Peyer's patch (tissue), 4 donors: ENCODE results near the gene EPHA1. TPM values are rescaled to one million over a fixed set of nuclear protein-coding genes. Genes with fewer than 3 reads are reported as not detected.

Source experiments
- DNase-seq, 3 donors: peaks; one replicate each; pipeline ENCODE4 v3.0.0-alpha.2; 2017 to 2019
- H3K27ac ChIP-seq, 4 donors: fragments of 200-600 bp; sonication (generic); one replicate each; pipeline ENCODE4 v1.5.1; 2016 to 2019
- H3K27me3 ChIP-seq, 2 donors: fragments of 200-600 bp; sonication (generic); one replicate each; pipeline ENCODE4 v1.5.1; 2019
- H3K36me3 ChIP-seq, 3 donors: fragments of 200-600 bp; sonication (generic); one replicate each; pipeline ENCODE4 v1.5.1; 2016 to 2019
- H3K4me1 ChIP-seq, 4 donors: fragments of 200-600 bp; sonication (generic); one replicate each; pipeline ENCODE4 v1.5.1; 2016 to 2019
- H3K4me3 ChIP-seq, 4 donors: fragments of 200-600 bp; sonication (generic); 1 replicate in 3 of 4; 2 replicates in 1 of 4; pipeline ENCODE4 v1.5.1; 2016 to 2019; ENCODE audit warnings: mild to moderate bottlenecking in 1 of 4
- H3K9me3 ChIP-seq, 4 donors: fragments of 200-600 bp; sonication (generic); one replicate each; pipeline ENCODE4 v1.5.1; 2016 to 2019; ENCODE audit warnings: mild to moderate bottlenecking in 1 of 4
- POLR2A ChIP-seq, 2 donors: fragments of 450-650 bp; IDR thresholded peaks; one replicate each; pipeline ENCODE4 v1.5.1; 2017; ENCODE audit warnings: antibody characterized with exemption in 2 of 2, mild to moderate bottlenecking in 2 of 2, moderate library complexity in 2 of 2
- total RNA-seq, 4 donors: library from RNA; depleted of rRNA; stranded (reverse); fragments of >200 nt; gene quantifications; one replicate each; pipeline ENCODE4 v1.1.0, GENCODE V29; 2016
- TF ChIP-seq, protein P1 (sequence below), 6 experiments: fragments of 450-650 bp in 4 of 6; fragments of 200-600 bp in 2 of 6; sonication (generic) in 1 of 6; IDR thresholded peaks; one replicate each; pipeline ENCODE4 v1.5.1; 2017 to 2019; ENCODE audit warnings: antibody characterized with exemption in 6 of 6, mild to moderate bottlenecking in 3 of 6, moderate library complexity in 1 of 6

Gene EPHA1
- total RNA-seq, 4 donors from 2014 or later: 52.5 to 81.3 (median 63.9) TPM

DNA sequence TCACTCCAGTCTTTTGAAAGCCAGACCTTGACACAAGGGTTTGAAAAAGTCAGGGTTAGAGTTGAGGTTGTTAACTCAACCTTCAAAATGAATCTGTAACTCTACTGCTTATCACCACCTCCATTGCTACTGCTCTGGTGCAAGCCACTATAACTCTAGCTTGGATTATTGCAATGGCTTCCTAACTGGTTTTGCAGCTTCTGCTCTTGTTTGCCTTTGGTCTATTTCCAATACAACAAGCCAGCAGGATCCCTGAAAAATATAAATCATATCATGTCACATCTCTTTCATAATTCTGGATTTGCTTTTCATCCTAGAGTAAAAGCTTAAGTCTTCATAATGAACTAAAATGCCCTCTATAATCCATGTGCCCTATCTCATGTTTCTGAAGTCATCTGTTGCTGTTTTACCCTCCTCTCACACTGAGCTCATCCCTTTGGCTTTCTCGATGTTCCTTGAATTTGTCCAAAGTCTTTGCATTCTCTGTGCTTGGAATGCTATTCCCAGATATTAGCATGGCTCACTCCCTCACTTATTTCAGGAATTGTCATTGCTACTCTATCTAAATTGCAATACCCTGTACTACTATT, 45.5 kb upstream of the EPHA1 start:
- no peaks in the 10 kb centered on the region for H3K27me3 ChIP-seq
- H3K27ac ChIP-seq: no peak overlapping the region
- TF ChIP-seq, protein P1, sequence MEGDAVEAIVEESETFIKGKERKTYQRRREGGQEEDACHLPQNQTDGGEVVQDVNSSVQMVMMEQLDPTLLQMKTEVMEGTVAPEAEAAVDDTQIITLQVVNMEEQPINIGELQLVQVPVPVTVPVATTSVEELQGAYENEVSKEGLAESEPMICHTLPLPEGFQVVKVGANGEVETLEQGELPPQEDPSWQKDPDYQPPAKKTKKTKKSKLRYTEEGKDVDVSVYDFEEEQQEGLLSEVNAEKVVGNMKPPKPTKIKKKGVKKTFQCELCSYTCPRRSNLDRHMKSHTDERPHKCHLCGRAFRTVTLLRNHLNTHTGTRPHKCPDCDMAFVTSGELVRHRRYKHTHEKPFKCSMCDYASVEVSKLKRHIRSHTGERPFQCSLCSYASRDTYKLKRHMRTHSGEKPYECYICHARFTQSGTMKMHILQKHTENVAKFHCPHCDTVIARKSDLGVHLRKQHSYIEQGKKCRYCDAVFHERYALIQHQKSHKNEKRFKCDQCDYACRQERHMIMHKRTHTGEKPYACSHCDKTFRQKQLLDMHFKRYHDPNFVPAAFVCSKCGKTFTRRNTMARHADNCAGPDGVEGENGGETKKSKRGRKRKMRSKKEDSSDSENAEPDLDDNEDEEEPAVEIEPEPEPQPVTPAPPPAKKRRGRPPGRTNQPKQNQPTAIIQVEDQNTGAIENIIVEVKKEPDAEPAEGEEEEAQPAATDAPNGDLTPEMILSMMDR (IDR thresholded peaks at IDR 0.05): no peak
- TF ChIP-seq POLR2A (IDR thresholded peaks at IDR 0.05): no peak
- H3K36me3 ChIP-seq: no peaks in the 10 kb centered on the region
- DNase-seq: no peak
- no peak overlapping the region for H3K4me3 ChIP-seq
- no peaks in the 10 kb centered on the region for H3K4me1 ChIP-seq
- no peaks in the 10 kb centered on the region for H3K9me3 ChIP-seq

DNA sequence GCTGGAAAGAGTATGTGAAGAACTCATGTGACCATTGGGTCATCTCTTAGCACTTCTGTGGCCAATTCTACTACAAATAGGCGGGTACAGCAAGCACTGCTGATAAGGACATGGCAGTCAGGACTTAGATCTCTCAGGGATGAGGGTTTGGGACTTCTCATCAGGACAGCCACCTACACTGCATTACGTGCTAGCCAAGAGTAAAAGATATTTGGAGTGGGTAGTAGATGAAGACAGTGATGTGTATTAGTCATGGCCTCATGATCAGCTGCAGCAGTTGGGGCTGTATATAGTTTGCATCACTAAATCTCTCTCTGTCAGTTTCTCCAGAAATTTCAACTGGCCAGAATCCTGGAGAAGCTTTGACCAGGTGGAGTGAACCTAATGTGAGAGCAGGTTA, 43.8 kb upstream of the EPHA1 start:
- Histone ChIP-seq H3K36me3 (no peaks in the 10 kb centered on the region), H3K27me3 (no peaks in the 10 kb centered on the region), H3K4me3 (no peak overlapping the region), H3K9me3 (no peaks in the 10 kb centered on the region), H3K4me1 (no peaks in the 10 kb centered on the region), H3K27ac (no peak overlapping the region)
- TF ChIP-seq, protein P1 (IDR thresholded peaks at IDR 0.05): no peak
- TF ChIP-seq POLR2A (IDR thresholded peaks at IDR 0.05): no peak
- DNase-seq: no peak

DNA sequence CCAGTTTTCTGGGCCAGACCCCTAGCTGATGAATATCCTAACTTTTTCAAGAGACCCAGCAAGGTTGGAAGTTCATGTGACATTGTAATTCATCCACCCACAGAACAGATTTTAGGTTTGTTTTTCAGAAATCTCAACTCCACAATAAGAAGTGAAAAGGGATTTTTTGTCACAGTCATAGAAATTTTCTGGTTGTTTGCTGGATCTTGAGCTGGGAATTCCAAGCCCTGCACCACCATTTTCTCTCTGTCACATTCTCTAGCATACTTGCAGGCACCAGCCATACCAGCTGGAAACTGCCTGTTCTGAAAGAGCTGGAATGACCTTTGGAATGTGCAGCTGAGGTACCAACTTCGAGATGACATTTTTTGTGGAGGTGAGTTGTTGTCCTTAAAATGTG, 43.1 kb upstream of the EPHA1 start:
- no peak for DNase-seq
- Histone ChIP-seq H3K4me1 (no peaks in the 10 kb centered on the region), H3K36me3 (no peaks in the 10 kb centered on the region), H3K9me3 (no peaks in the 10 kb centered on the region), H3K27ac (no peak overlapping the region), H3K4me3 (no peak overlapping the region), H3K27me3 (no peaks in the 10 kb centered on the region)
- no peak for TF ChIP-seq POLR2A (IDR thresholded peaks at IDR 0.05)
- TF ChIP-seq, protein P1 (IDR thresholded peaks at IDR 0.05): no peak

DNA sequence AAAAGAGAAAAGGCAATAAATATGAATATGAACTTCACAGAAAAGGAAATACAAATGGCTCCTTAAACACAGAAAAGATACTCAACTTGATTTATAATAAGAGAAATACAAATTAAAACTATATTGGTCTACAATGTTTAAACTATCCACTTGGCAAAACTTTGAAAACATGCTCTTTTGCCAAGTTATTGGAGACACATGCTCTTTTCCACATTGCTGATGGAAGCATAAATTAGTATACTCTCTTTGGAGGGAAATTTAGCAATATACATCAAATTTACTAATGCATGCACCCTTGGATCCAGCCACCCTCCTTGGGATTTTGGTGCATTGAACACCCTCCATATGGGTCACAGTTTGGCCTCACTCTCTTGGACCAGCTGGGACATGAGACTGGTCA, 42.5 kb upstream of the EPHA1 start:
- H3K4me1 ChIP-seq: no peaks in the 10 kb centered on the region
- H3K36me3 ChIP-seq: no peaks in the 10 kb centered on the region
- H3K4me3 ChIP-seq: no peak overlapping the region
- H3K27ac ChIP-seq: no peak overlapping the region
- H3K27me3 ChIP-seq: no peaks in the 10 kb centered on the region
- no peaks in the 10 kb centered on the region for H3K9me3 ChIP-seq
- TF ChIP-seq, protein P1 (IDR thresholded peaks at IDR 0.05): no peak
- no peak for TF ChIP-seq POLR2A (IDR thresholded peaks at IDR 0.05)
- no peak for DNase-seq

DNA sequence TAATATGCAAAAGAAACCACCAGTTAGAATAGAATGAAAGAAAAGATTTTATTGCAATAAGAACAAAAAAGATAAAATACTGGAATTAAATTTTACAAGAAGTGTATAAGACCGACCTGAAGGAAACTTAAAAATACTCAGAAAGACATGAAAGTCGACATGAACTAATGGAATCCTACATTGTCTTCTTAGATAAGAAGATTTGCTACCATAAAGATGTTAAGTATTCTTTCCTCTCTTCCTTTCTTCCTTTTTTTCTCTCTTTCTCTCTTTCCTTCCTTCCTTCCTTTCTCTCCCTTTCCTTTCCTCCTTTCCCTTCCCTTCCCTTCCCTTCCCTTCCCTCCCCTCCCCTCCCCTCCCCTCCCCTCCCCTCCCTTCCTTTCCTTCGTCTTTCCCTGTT, 41.1 kb upstream of the EPHA1 start:
- H3K27ac ChIP-seq: no peak overlapping the region
- no peaks in the 10 kb centered on the region for H3K27me3 ChIP-seq
- H3K4me3 ChIP-seq: no peak overlapping the region
- H3K36me3 ChIP-seq: no peaks in the 10 kb centered on the region
- H3K9me3 ChIP-seq: no peaks in the 10 kb centered on the region
- DNase-seq: no peak
- TF ChIP-seq, protein P1 (IDR thresholded peaks at IDR 0.05): no peak
- no peak for TF ChIP-seq POLR2A (IDR thresholded peaks at IDR 0.05)
- no peaks in the 10 kb centered on the region for H3K4me1 ChIP-seq

DNA sequence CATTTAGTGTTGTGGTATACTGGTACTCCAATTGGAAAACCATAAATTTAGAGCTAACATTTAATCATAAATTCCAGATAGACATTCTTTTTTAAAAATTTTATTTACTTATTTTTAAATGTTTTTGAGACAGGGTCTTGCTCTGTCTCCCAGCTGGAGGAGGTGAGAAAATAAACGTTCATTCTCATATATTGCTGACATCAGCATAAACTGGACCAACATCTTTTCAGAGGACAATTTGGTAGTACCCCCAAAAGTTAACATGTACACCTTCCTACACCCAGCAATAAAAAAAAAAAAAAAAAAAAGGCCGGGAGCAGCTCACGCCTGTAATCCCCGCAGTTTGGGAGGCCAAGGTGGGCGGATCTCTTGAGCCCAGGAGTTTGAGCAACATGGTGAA, 39.8 kb upstream of the EPHA1 start:
- H3K4me3 ChIP-seq: no peak overlapping the region
- H3K4me1 ChIP-seq: no peaks in the 10 kb centered on the region
- no peak overlapping the region for H3K27ac ChIP-seq
- H3K9me3 ChIP-seq: no peaks in the 10 kb centered on the region
- no peak for TF ChIP-seq POLR2A (IDR thresholded peaks at IDR 0.05)
- TF ChIP-seq, protein P1 (IDR thresholded peaks at IDR 0.05): no peak
- no peaks in the 10 kb centered on the region for H3K27me3 ChIP-seq
- DNase-seq: no peak
- H3K36me3 ChIP-seq: no peaks in the 10 kb centered on the region
